ENCODE measurements around the gene LY6G5C. TPM values are rescaled to one million over a fixed set of nuclear protein-coding genes. Genes with fewer than 3 reads are reported as not detected.

Gene LY6G5C
- total RNA-seq, 1 donor from 2014 or later: 6.5 TPM

DNA sequence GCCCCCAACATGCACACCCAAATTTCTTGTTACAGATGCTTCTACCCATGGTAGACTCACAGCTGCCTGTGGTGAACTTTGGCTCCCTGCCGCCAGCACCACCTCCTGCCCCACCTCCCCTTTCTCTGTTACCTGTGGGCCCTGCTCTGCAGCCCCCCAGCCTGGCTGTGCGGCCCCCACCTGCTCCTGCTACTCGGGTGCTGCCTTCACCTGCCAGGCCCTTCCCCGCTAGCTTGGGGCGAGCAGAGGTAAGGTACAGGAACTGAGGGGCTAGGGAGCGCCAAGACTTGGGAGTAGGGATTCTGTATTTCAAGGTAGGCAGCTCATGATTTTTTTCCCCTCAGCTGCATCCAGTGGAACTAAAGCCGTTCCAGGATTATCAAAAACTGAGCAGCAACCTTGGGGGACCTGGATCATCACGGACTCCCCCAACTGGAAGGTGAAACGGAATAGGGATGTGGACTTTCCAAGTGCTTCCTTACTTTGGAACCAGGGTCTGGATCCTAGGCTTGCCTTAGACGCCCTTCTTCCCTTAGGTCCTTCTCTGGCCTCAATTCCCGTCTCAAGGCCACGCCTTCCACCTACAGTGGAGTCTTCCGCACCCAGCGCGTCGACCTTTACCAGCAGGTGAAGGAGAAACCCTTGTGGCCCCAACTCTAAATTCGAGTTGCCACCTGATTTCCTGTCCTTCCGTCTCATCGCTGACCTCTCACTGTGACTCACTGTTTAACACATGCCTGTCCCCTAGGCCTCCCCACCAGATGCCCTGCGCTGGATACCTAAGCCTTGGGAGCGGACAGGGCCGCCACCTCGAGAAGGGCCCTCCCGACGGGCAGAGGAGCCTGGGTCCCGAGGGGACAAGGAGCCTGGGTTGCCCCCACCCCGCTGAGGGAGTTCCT lies 43.9 kb downstream of the LY6G5C start:
- peaks cover 26% of the 10 kb centered on the region for H3K36me3 Mint-ChIP-seq (ENCODE audit: insufficient read depth)
- H3K4me1 Mint-ChIP-seq (ENCODE audit: low read depth): no peaks in the 10 kb centered on the region
- H3K27ac Mint-ChIP-seq: peak overlapping the region; percentile 85
- DNase-seq (ENCODE audit: low spot score, unreplicated experiment): no peak
- TF ChIP-seq, protein P1, sequence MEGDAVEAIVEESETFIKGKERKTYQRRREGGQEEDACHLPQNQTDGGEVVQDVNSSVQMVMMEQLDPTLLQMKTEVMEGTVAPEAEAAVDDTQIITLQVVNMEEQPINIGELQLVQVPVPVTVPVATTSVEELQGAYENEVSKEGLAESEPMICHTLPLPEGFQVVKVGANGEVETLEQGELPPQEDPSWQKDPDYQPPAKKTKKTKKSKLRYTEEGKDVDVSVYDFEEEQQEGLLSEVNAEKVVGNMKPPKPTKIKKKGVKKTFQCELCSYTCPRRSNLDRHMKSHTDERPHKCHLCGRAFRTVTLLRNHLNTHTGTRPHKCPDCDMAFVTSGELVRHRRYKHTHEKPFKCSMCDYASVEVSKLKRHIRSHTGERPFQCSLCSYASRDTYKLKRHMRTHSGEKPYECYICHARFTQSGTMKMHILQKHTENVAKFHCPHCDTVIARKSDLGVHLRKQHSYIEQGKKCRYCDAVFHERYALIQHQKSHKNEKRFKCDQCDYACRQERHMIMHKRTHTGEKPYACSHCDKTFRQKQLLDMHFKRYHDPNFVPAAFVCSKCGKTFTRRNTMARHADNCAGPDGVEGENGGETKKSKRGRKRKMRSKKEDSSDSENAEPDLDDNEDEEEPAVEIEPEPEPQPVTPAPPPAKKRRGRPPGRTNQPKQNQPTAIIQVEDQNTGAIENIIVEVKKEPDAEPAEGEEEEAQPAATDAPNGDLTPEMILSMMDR (IDR thresholded peaks at IDR 0.05; ENCODE audit: unreplicated experiment): no peak
- H3K27me3 Mint-ChIP-seq: no peaks in the 10 kb centered on the region
- H3K4me3 Mint-ChIP-seq (ENCODE audit: low read depth): no peak overlapping the region
- H3K9me3 Mint-ChIP-seq (ENCODE audit: low read depth): no peaks in the 10 kb centered on the region

DNA sequence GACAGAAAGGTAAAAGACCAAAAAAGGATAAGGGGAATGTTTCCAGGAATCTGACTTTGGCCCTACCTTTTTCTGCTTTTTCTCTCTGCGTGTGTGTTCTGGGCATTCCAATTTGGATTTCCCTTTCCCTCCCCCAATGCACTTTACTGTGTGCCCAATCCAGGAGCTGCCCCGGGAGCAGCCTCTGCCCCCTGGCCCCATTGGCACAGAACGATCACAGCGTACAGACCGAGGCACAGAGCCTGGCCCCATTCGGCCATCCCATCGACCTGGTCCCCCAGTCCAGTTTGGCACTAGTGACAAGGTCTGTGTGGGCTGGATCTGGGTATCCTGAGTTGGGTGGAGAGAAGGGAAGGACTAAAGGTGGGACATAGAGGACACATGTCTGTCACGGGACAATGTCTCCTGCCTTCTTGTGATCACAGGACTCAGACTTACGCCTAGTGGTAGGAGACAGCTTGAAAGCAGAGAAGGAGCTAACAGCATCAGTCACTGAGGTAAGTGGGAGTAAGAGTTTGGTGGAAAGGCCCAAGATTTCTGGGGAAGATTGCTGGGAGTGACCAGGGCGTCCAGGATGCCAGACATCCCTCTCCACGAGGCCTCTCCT lies 45.8 kb downstream of the LY6G5C start:
- Mint-ChIP-seq H3K27ac (peak overlapping the region; percentile 24), H3K4me1 (ENCODE audit: low read depth) (no peaks in the 10 kb centered on the region), H3K4me3 (ENCODE audit: low read depth) (no peak overlapping the region), H3K27me3 (no peaks in the 10 kb centered on the region), H3K9me3 (ENCODE audit: low read depth) (no peaks in the 10 kb centered on the region), H3K36me3 (ENCODE audit: insufficient read depth) (peaks cover 29% of the 10 kb centered on the region)
- TF ChIP-seq, protein P1 (IDR thresholded peaks at IDR 0.05; ENCODE audit: unreplicated experiment): no peak
- no peak for DNase-seq (ENCODE audit: low spot score, unreplicated experiment)

DNA sequence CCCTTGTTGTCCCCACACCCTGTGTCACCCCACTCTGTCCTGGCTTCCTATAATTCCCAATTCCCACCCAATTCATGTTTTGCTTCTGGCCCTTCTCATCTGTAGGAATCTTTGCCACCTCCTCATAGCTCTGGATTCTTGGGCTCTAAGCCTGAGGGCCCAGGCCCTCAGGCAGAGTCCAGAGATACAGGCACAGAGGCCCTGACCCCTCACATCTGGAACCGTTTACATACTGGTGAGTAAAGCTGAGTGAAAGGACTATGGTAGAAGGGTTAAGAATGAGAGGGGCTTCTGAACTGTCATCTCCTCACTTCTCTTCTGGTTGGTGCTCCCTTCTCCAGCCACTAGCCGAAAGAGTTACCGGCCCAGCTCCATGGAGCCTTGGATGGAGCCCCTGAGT lies 46.7 kb downstream of the LY6G5C start:
- H3K27ac Mint-ChIP-seq: no peak overlapping the region
- H3K36me3 Mint-ChIP-seq (ENCODE audit: insufficient read depth): peaks cover 30% of the 10 kb centered on the region

DNA sequence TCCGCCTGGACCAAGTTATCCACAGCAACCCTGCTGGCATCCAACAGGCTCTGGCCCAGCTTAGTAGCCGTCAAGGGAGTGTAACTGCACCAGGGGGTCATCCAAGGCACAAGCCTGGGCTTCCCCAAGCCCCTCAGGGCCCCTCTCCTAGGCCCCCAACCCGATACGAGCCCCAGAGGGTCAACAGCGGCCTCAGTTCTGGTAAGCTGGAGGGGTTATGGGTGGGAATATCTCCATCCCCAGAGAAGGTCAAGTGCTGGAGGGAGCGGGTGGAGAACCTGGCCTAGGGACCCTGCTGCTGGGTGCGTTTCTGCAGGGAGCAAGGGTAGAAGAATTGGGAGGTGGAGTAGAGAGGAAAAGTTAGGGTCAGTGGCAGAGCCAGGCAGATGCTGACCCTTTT lies 47.4 kb downstream of the LY6G5C start:
- TF ChIP-seq, protein P1 (IDR thresholded peaks at IDR 0.05; ENCODE audit: unreplicated experiment): no peak
- Mint-ChIP-seq H3K27ac (peak overlapping the region; percentile 37), H3K27me3 (no peaks in the 10 kb centered on the region), H3K4me3 (ENCODE audit: low read depth) (no peak overlapping the region), H3K4me1 (ENCODE audit: low read depth) (no peaks in the 10 kb centered on the region), H3K36me3 (ENCODE audit: insufficient read depth) (peaks cover 30% of the 10 kb centered on the region), H3K9me3 (ENCODE audit: low read depth) (no peaks in the 10 kb centered on the region)
- no peak for DNase-seq (ENCODE audit: low spot score, unreplicated experiment)

More for the DNA sequence above, 46.7 kb downstream of the LY6G5C start:
- Mint-ChIP-seq H3K9me3 (ENCODE audit: low read depth) (no peaks in the 10 kb centered on the region), H3K27me3 (no peaks in the 10 kb centered on the region), H3K4me3 (ENCODE audit: low read depth) (no peak overlapping the region), H3K4me1 (ENCODE audit: low read depth) (no peaks in the 10 kb centered on the region)
- DNase-seq (ENCODE audit: low spot score, unreplicated experiment): no peak
- TF ChIP-seq, protein P1 (IDR thresholded peaks at IDR 0.05; ENCODE audit: unreplicated experiment): no peak

DNA sequence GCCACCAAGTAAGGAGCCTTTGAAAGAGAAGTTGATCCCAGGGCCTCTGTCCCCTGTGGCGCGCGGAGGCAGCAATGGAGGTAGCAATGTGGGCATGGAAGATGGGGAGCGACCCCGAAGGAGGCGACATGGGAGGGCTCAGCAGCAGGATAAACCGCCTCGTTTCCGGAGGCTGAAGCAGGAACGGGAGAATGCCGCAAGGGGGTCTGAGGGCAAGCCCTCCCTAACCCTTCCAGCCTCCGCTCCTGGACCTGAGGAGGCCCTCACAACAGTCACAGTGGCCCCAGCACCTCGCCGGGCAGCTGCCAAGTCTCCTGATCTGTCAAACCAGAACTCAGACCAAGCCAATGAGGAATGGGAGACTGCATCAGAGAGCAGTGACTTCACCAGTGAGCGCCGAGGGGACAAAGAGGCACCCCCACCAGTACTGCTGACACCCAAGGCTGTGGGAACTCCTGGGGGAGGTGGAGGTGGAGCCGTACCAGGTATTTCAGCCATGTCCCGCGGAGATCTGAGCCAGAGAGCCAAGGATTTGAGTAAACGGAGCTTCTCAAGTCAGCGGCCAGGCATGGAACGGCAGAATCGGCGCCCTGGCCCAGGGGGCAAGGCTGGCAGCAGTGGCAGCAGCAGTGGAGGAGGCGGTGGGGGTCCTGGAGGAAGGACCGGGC lies 48.5 kb downstream of the LY6G5C start:
- peak overlapping the region; percentile 79 for H3K27ac Mint-ChIP-seq
- H3K9me3 Mint-ChIP-seq (ENCODE audit: low read depth): no peaks in the 10 kb centered on the region
- TF ChIP-seq, protein P1 (IDR thresholded peaks at IDR 0.05; ENCODE audit: unreplicated experiment): no peak
- no peak overlapping the region for H3K4me3 Mint-ChIP-seq (ENCODE audit: low read depth)
- H3K27me3 Mint-ChIP-seq: no peaks in the 10 kb centered on the region
- H3K36me3 Mint-ChIP-seq (ENCODE audit: insufficient read depth): peaks cover 35% of the 10 kb centered on the region
- H3K4me1 Mint-ChIP-seq (ENCODE audit: low read depth): no peaks in the 10 kb centered on the region
- no peak for DNase-seq (ENCODE audit: low spot score, unreplicated experiment)
